ENCODE results near the gene CHMP3.
"Not testable (repeated sequence)": the region's sequence is repeated elsewhere in the genome, so short reads cannot be mapped to it uniquely, and the experiment has no call there.

DNA sequence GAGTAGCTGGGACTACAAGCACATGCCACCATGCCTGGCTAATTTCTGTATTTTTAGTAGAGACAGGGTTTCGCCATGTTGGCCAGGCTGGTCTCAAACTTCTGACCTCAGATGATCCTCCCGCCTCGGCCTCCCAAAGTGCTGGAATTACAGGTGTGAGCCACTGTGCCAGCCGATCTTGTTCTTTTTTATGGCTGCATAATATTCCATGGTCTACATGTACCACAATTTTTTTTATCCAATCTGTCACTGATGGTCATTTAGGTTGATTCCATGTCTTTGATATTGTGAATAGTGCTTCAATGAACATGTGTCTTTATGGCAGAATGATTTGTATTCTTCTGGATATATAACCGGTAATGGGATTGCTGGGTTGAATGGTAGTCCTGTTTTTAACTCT is 26.5 kb upstream of the CHMP3 start:
- not testable (repeated sequence) for TF ChIP-seq EZH2 (IDR thresholded peaks at IDR 0.05; ENCODE audit: low read length, missing control alignments)
- TF ChIP-seq, protein P1, sequence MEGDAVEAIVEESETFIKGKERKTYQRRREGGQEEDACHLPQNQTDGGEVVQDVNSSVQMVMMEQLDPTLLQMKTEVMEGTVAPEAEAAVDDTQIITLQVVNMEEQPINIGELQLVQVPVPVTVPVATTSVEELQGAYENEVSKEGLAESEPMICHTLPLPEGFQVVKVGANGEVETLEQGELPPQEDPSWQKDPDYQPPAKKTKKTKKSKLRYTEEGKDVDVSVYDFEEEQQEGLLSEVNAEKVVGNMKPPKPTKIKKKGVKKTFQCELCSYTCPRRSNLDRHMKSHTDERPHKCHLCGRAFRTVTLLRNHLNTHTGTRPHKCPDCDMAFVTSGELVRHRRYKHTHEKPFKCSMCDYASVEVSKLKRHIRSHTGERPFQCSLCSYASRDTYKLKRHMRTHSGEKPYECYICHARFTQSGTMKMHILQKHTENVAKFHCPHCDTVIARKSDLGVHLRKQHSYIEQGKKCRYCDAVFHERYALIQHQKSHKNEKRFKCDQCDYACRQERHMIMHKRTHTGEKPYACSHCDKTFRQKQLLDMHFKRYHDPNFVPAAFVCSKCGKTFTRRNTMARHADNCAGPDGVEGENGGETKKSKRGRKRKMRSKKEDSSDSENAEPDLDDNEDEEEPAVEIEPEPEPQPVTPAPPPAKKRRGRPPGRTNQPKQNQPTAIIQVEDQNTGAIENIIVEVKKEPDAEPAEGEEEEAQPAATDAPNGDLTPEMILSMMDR (conservative IDR thresholded peaks at IDR 0.05 in 1 of 2, IDR thresholded peaks at IDR 0.05 in 1 of 2; ENCODE audit: low read depth in 1 of 2, low read length in 2 of 2) = not testable (repeated sequence)
